Activated CD4-positive, alpha-beta T cell treated with anti-CD3 and anti-CD28 coated beads, Interleukin-2, amount 50 U/mL, for 16 hours (primary cell): Measurements from ENCODE around the gene QRICH2.

Experiments used
- DNase-seq: peaks from one replicate; pipeline ENCODE4 v3.0.0-alpha.2; 2020

The QRICH2 gene

GRCh38 chr17:76277300-76278267 lies 30.5 kb downstream of the QRICH2 start:
- DNase-seq = no peak

GRCh38 chr17:76276461-76277299 lies 31.4 kb downstream of the QRICH2 start:
- no peak for DNase-seq

- DNase-seq = no peak
These were observed 32.0 kb downstream of the QRICH2 start for GRCh38 chr17:76276069-76276431.

- DNase-seq = no peak
These were observed 32.6 kb downstream of the QRICH2 start for GRCh38 chr17:76275382-76276068.

DNA sequence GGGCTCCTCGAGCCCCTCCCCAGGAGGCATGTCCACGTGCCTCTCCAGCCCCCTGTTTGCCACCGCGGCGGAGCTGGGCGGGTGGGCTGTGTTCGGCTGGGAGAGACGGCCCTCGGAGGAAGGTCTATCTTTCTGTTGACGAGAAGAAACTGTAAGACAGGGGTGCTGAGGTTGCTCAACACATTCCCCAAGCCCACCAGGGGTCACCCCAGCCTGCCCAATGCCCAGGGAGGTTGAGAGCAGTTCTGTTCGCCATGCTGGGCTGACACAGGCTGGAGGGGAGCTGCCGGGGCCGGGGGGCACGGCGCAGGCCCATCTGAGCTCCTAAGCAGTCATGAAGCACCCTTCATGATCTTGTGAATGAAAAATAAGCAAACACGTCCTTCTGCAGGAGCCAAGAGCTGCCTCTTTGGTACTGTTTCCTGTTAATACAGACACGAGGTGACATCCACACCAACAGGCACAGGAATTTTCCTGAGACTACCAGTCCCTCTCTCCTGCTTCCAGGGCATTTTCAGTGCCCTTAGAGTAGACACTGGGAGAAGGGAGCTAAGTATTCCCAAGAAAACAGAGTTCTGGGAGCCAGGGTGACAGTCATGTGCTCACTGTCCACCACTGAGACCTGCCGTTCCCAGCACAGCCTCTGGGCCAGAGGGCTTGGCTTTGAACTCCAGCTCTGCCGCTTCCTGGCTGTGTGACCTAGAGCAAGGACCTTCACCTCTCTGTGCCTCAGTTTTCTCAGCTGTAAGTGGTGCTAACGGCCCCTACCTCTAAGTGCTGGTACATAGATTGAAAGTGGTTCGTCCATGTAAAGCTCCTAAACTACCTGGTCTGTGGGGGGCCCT lies 33.7 kb downstream of the QRICH2 start:
- no peak for DNase-seq

DNA sequence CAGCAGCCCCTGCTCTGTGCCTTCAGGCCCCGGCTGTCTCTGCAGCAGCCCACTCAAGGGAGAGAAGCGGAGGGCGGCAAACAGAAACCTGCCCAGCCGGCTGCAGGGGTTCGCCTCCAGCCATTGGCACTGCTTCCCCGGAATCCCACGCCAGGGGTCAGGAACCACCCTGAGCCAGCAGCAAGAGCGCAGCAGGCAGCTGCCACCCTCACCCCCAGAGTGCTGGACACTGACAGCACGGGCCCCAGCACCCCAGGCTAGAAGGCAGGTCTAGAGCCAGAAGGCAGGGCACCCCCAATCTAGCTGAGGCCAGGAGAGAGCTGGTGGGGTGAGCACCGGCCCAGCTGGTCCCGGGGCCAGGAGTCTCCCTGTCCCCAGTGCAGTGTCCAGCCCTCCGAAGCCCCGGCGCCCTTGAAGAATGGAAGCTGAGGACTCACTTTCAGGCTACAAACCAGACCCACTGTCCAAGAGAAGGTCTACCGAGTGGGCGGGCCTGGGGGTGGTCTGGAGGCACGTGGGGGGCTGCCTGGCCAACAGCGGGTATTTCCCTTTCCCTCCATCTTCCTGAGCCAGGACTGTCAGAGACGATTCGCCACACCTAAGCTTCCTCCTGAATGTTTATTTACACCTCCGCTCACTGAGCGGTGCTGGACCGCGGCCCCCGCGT lies 34.5 kb downstream of the QRICH2 start:
- no peak for DNase-seq

- DNase-seq = peak; percentile 50
These were observed 35.3 kb downstream of the QRICH2 start for GRCh38 chr17:76272541-76273444.

DNA sequence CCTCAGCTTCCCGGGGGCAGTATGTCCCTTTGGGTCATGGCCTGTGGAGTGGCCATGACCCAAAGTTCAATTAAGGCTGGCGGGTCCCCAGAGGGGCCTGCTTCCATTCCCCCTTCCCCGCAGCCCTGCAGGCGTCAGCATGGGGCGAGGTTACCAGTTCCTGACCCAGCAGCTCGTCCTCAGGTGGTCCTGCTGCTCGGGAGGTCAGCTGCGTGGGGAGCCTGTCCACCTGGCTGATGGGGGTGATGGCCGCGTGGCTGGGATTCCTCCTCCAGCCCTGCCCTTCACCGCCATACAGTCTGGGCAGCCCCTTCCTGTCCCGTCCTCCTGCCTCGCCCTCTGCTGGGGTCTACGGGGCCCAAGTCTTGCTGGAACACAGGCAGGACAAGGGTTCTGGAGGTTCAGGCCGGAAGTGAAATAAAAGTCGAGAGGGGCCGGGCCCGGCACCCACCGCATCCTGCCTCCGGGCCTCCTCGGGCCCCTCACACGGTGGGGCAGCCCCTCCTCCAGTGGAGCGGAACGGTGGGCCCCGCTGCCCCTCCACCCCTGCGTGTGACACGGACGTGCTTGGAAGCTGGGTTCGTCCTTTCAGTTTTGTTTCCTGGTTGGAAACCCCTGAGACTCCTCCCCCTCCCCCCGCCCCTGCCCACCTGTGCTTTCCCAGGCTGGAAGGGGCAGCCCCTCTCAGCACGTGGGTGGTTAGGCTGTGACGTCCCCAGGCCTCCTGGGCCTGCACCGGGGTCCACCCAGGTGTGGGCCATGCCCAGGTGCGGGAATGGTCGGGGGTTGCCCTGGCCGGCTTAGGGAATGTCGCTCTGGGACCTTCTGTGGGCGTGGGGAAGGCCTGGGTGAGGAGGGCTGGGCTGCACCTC lies 36.2 kb downstream of the QRICH2 start:
- peak; percentile 75 for DNase-seq

GRCh38 chr17:76270770-76271668 lies 37.1 kb downstream of the QRICH2 start:
- no peak for DNase-seq

DNA sequence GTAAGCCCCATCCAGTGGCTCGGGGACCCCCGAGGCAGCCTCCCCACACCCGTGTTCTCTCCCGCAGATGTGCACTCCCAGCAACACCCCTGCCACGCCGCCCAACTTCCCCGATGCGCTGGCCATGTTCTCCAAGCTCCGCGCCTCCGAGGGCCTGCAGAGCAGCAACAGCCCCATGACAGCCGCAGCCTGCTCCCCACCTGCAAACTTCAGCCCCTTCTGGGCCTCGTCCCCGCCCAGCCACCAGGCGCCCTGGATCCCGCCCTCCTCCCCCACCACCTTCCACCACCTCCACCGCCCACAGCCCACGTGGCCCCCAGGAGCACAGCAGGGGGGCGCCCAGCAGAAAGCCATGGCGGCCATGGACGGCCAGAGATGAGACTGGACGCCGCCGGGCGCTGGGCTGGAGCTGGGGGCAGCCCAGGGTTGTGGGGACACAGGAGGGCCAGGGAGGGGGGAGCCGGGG lies 37.9 kb downstream of the QRICH2 start:
- DNase-seq = no peak

GRCh38 chr17:76268991-76269981 lies 38.8 kb downstream of the QRICH2 start:
- peak; percentile 35 for DNase-seq

- DNase-seq = peak; percentile 86
These were observed 39.9 kb downstream of the QRICH2 start for GRCh38 chr17:76268015-76268749.

- DNase-seq = peak; percentile 55
These were observed 40.5 kb downstream of the QRICH2 start for GRCh38 chr17:76267581-76268001.

- DNase-seq = no peak
These were observed 41.0 kb downstream of the QRICH2 start for GRCh38 chr17:76267051-76267576.

GRCh38 chr17:76266244-76266938 lies 41.7 kb downstream of the QRICH2 start:
- DNase-seq = peak; percentile 33
